HG03565 (cell line): ENCODE results near the gene EIF2A.
A peak's percentile ranks its signal among the peaks of the same experiment; 100 is the strongest.
"Not testable (repeated sequence)": the region's sequence is repeated elsewhere in the genome, so short reads cannot be mapped to it uniquely, and the experiment has no call there.

Experiments used
- ATAC-seq: cut with Tn5 transposase; IDR thresholded peaks from one replicate; pipeline ENCODE4 v1.9.1; 2021; ENCODE audit warnings: mild to moderate bottlenecking, moderate library complexity; ENCODE audit not compliant: unreplicated experiment

Gene EIF2A

GRCh38 chr3:150600647-150601530 is 54.3 kb downstream of the EIF2A start:
- not testable (repeated sequence) for ATAC-seq

- ATAC-seq = no peak
Observed at GRCh38 chr3:150602426-150603152, 56.0 kb downstream of the EIF2A start.

- peak; percentile 46 for ATAC-seq
Observed at GRCh38 chr3:150603153-150603979, 56.8 kb downstream of the EIF2A start, which contains the start of gene SELENOT. Gene SELENOT, plus strand, starts transcription at chr3:150603321. Its CDS starts 42 bp downstream, at chr3:150603363.

GRCh38 chr3:150603980-150604319 is 57.4 kb downstream of the EIF2A start:
- no peak for ATAC-seq

- no peak for ATAC-seq
Observed at GRCh38 chr3:150605998-150606641, 59.5 kb downstream of the EIF2A start.

GRCh38 chr3:150607267-150608065 is 60.9 kb downstream of the EIF2A start:
- ATAC-seq = no peak

GRCh38 chr3:150609988-150610387 is 63.4 kb downstream of the EIF2A start:
- ATAC-seq = no peak

GRCh38 chr3:150610785-150611184 is 64.2 kb downstream of the EIF2A start:
- ATAC-seq = no peak

GRCh38 chr3:150611666-150612065 is 65.1 kb downstream of the EIF2A start:
- ATAC-seq = no peak

- no peak for ATAC-seq
Observed at GRCh38 chr3:150612494-150612893, 65.9 kb downstream of the EIF2A start.

- no peak for ATAC-seq
Observed at GRCh38 chr3:150613034-150613433, 66.4 kb downstream of the EIF2A start.

GRCh38 chr3:150613709-150614480 is 67.3 kb downstream of the EIF2A start:
- no peak for ATAC-seq

- ATAC-seq = no peak
Observed at GRCh38 chr3:150620002-150620689, 73.6 kb downstream of the EIF2A start.

GRCh38 chr3:150622955-150623354 is 76.4 kb downstream of the EIF2A start:
- not testable (repeated sequence) for ATAC-seq

- ATAC-seq = no peak
Observed at GRCh38 chr3:150623945-150624344, 77.4 kb downstream of the EIF2A start.

- no peak for ATAC-seq
Observed at GRCh38 chr3:150626148-150626930, 79.8 kb downstream of the EIF2A start.

- ATAC-seq = no peak
Observed at GRCh38 chr3:150627557-150627956, 81.0 kb downstream of the EIF2A start.
